Activated CD4-positive, alpha-beta T cell treated with anti-CD3 and anti-CD28 coated beads, Interleukin-2, amount 10 ng/mL, durations not matched to agents 24 days and 14 days (primary cell): Measurements from ENCODE around the gene STK10. TPM values are rescaled to one million over a fixed set of nuclear protein-coding genes. Genes with fewer than 3 reads are reported as not detected.
"Not testable (repeated sequence)": the region's sequence is repeated elsewhere in the genome, so short reads cannot be mapped to it uniquely, and the experiment has no call there.

Experiments
- DNase-seq: peaks from one replicate; pipeline ENCODE4 v3.0.0; 2022
- H3K27ac Mint-ChIP-seq: one replicate; pipeline ENCODE4 v1.8.0; 2022; ENCODE audit warnings: mild to moderate bottlenecking, mixed read lengths
- H3K27me3 Mint-ChIP-seq: one replicate; pipeline ENCODE4 v1.8.0; 2022; ENCODE audit warnings: mixed read lengths
- H3K36me3 Mint-ChIP-seq: one replicate; pipeline ENCODE4 v1.8.0; 2022; ENCODE audit warnings: low read depth, mild to moderate bottlenecking, mixed read lengths
- H3K4me1 Mint-ChIP-seq: one replicate; pipeline ENCODE4 v1.8.0; 2021; ENCODE audit warnings: mixed read lengths
- H3K4me3 Mint-ChIP-seq: one replicate; pipeline ENCODE4 v1.8.0; 2022; ENCODE audit warnings: mild to moderate bottlenecking, moderate library complexity, mixed read lengths
- H3K9me3 Mint-ChIP-seq: one replicate; pipeline ENCODE4 v1.8.0; 2021; ENCODE audit warnings: mixed read lengths
- intact Hi-C: fragments of 100-400 bp; cut with micrococcal nuclease; formaldehyde crosslinking; loops from one replicate; pipeline ENCODE4 v1.15.1; 2023
- total RNA-seq: library from RNA; stranded (reverse); gene quantifications from 2 replicates; pipeline ENCODE4 v1.2.3, GENCODE V29; 2022

STK10 gene
- total RNA-seq, 1 donor from 2014 or later: 87.9 TPM

DNA sequence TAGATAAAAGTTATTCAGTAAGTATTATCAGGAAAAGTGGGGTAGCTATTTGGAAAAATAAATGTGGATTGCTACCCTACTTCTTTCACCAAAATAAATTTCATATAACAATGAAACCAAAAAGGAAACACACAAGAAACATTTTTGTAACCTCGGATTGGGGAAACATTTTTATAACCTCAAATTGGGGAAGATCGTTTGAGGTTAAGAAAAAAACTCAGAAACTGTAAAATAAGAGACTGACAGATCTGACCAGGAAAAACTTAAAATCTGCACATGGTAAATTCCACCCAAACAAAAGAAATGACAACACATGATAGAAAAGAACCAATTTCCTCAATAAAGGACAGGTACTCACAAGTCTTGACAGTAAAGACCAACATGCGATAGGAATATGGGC, 19.5 kb upstream of the STK10 start:
- intact Hi-C loops: no loop called here
- Mint-ChIP-seq H3K4me1 (no peaks in the 10 kb centered on the region), H3K27me3 (no peaks in the 10 kb centered on the region), H3K27ac (no peak overlapping the region), H3K36me3 (peaks cover 10% of the 10 kb centered on the region), H3K4me3 (no peak overlapping the region), H3K9me3 (no peaks in the 10 kb centered on the region)
- DNase-seq: no peak

- H3K36me3 Mint-ChIP-seq, H3K4me1 Mint-ChIP-seq, H3K9me3 Mint-ChIP-seq, H3K27me3 Mint-ChIP-seq, H3K27ac Mint-ChIP-seq, intact Hi-C loops, DNase-seq, H3K4me3 Mint-ChIP-seq: not testable (repeated sequence)
Observed at GRCh38 chr5:172205984-172206383, 18.0 kb upstream of the STK10 start.

GRCh38 chr5:172200476-172200875, 12.5 kb upstream of the STK10 start:
- H3K36me3 Mint-ChIP-seq: no peaks in the 10 kb centered on the region
- H3K4me3 Mint-ChIP-seq: no peak overlapping the region
- peaks cover 9% of the 10 kb centered on the region for H3K27me3 Mint-ChIP-seq
- intact Hi-C loops: no loop called here
- no peaks in the 10 kb centered on the region for H3K4me1 Mint-ChIP-seq
- no peaks in the 10 kb centered on the region for H3K9me3 Mint-ChIP-seq
- no peak overlapping the region for H3K27ac Mint-ChIP-seq
- no peak for DNase-seq

- intact Hi-C loops: no loop called here
- H3K27me3 Mint-ChIP-seq: peaks cover 11% of the 10 kb centered on the region
- H3K9me3 Mint-ChIP-seq: no peaks in the 10 kb centered on the region
- no peak for DNase-seq
- H3K4me3 Mint-ChIP-seq: no peak overlapping the region
- H3K27ac Mint-ChIP-seq: no peak overlapping the region
- H3K36me3 Mint-ChIP-seq: no peaks in the 10 kb centered on the region
- no peaks in the 10 kb centered on the region for H3K4me1 Mint-ChIP-seq
Observed at GRCh38 chr5:172199446-172199845, 11.4 kb upstream of the STK10 start.

- not testable (repeated sequence) for H3K36me3 Mint-ChIP-seq, H3K27ac Mint-ChIP-seq, H3K4me1 Mint-ChIP-seq
Observed at GRCh38 chr5:172197775-172198174, 9.8 kb upstream of the STK10 start.

DNA sequence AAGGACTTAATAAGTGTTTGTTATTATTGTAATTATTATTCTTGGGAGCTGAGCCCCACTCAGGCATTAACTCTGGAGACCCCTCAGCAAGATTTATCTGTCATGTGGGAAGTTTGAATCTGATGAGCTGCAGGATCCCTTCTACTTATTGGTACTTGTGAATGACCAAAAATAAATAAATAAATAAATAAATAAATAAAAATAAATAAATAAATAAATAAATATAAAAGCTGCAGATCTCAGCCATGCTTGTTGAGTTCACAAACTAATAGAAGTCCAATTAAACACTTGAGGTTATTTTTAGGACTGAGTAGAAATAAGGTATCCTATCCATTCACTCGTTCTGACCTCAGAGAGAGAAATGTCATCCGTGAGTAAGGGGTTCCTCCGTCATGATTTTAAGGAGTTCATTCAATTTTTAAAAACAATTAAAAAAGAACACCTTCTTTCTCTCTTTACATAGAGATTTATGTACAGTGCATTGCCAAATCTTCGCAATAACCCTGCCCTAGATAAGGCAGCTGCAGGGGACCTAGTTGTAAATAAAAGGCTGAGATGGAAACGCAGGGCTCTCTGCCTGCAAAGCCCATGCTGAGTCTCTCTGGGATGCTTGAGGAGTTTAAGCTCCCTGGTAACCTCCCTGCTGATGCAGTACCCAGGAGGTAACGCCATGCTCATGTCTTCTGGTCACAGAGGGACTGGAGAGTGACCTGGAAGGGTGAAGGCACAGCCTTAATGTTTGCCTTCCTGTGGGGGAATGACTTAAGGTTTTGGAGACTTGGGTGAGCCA, 7.2 kb upstream of the STK10 start:
- no peak for DNase-seq
- no peak overlapping the region for H3K27ac Mint-ChIP-seq
- H3K4me3 Mint-ChIP-seq: no peak overlapping the region
- intact Hi-C loops: no loop called here
- H3K4me1 Mint-ChIP-seq: no peaks in the 10 kb centered on the region
- H3K27me3 Mint-ChIP-seq: peaks cover 14% of the 10 kb centered on the region
- no peaks in the 10 kb centered on the region for H3K36me3 Mint-ChIP-seq
- no peaks in the 10 kb centered on the region for H3K9me3 Mint-ChIP-seq

More at GRCh38 chr5:172197775-172198174, 9.8 kb upstream of the STK10 start:
- peaks cover 12% of the 10 kb centered on the region for H3K27me3 Mint-ChIP-seq
- H3K9me3 Mint-ChIP-seq, DNase-seq, intact Hi-C loops, H3K4me3 Mint-ChIP-seq: not testable (repeated sequence)

GRCh38 chr5:172193872-172194271, 5.8 kb upstream of the STK10 start, which contains the start of gene EFCAB9:
Gene EFCAB9, plus strand, starts transcription at chr5:172194172. Its CDS starts 1 bp downstream, at chr5:172194173.
- Mint-ChIP-seq H3K4me3 (no peak within 1 kb of the TSS), H3K27ac (no peak within 1 kb of the TSS), H3K27me3 (peaks cover 14% of the 10 kb centered on the region), H3K36me3 (no peaks in the 10 kb centered on the region), H3K9me3 (no peaks in the 10 kb centered on the region), H3K4me1 (peaks cover 4% of the 10 kb centered on the region)
- intact Hi-C loops: no loop called here
- no peak for DNase-seq

GRCh38 chr5:172189693-172190296, 1.8 kb upstream of the STK10 start:
- peaks cover 25% of the 10 kb centered on the region for H3K4me1 Mint-ChIP-seq
- no peak overlapping the region for H3K4me3 Mint-ChIP-seq
- peaks cover 17% of the 10 kb centered on the region for H3K36me3 Mint-ChIP-seq
- DNase-seq: no peak
- no peaks in the 10 kb centered on the region for H3K9me3 Mint-ChIP-seq
- H3K27ac Mint-ChIP-seq: no peak overlapping the region
- intact Hi-C loops: loop anchor here (2.0 to 5.0 kb wide), 7 partner anchors 37 to 802 kb away; partner anchors contain the start of gene NPM1
- H3K27me3 Mint-ChIP-seq: peaks cover 9% of the 10 kb centered on the region

GRCh38 chr5:172188893-172189692, 1.1 kb upstream of the STK10 start:
- no peak for DNase-seq
- Mint-ChIP-seq H3K36me3 (peaks cover 20% of the 10 kb centered on the region), H3K27me3 (peaks cover 7% of the 10 kb centered on the region), H3K9me3 (no peaks in the 10 kb centered on the region), H3K4me1 (peaks cover 32% of the 10 kb centered on the region), H3K4me3 (peak overlapping the region; percentile 99), H3K27ac (no peak overlapping the region)
- intact Hi-C loops: loop anchor here (1.0 to 5.0 kb wide), 14 partner anchors 14 to 802 kb away; partner anchors contain the start of genes FBXW11, NPM1 and UBTD2

GRCh38 chr5:172187118-172188032, 649 bp downstream of the STK10 start:
- Mint-ChIP-seq H3K36me3 (peaks cover 26% of the 10 kb centered on the region), H3K9me3 (no peaks in the 10 kb centered on the region), H3K27me3 (peaks cover 7% of the 10 kb centered on the region), H3K4me1 (peaks cover 45% of the 10 kb centered on the region), H3K4me3 (peak overlapping the region; percentile 99), H3K27ac (peak overlapping the region; percentile 99)
- intact Hi-C loops: loop anchor here (1.0 to 5.0 kb wide), 16 partner anchors 8 to 800 kb away; partner anchors contain the start of genes FBXW11, NPM1 and UBTD2
- peak; percentile 89 for DNase-seq

DNA sequence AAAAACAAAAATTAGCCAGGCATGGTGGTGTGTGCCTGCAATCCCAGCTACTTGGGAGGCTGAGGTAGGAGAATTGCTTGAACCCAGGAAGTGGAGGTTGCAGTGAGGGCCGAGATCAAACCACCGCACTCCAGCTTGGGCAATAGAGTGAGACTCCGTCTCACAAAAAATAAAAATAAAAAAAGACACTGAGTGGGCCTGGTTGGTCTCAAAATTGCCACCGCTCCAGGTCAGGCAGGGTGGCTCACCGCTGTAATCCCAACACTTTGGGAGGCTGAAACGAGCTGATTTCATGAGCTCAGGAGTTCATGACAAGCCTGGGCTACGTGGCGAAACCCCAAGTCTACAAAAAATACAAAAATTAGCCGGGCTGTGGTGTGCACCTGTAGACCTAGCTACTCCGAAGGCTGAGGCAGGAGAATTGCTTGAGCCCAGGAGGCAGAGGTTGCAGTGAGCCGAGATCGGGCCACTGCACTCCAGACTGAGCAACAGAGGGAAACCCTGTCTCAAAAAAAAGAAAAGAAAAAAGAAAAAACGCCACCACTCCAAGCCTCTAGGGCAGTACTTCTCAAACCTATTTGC, 1.8 kb downstream of the STK10 start:
- Mint-ChIP-seq H3K9me3 (no peaks in the 10 kb centered on the region), H3K36me3 (peaks cover 28% of the 10 kb centered on the region), H3K4me1 (peaks cover 45% of the 10 kb centered on the region), H3K27ac (peak overlapping the region; percentile 99), H3K4me3 (peak overlapping the region; percentile 99), H3K27me3 (peaks cover 5% of the 10 kb centered on the region)
- intact Hi-C loops: loop anchor here (2.0 to 5.0 kb wide), 6 partner anchors 34 to 799 kb away; partner anchors contain the start of gene NPM1
- DNase-seq: peak; percentile 64

GRCh38 chr5:172185096-172185461, 2.9 kb downstream of the STK10 start:
- Mint-ChIP-seq H3K9me3 (no peaks in the 10 kb centered on the region), H3K27me3 (peaks cover 5% of the 10 kb centered on the region), H3K36me3 (peaks cover 33% of the 10 kb centered on the region), H3K4me3 (peak overlapping the region; percentile 99), H3K4me1 (peaks cover 55% of the 10 kb centered on the region), H3K27ac (peak overlapping the region; percentile 99)
- DNase-seq: peak; percentile 74
- intact Hi-C loops: loop anchor here (5.0 kb wide), 5 partner anchors 33 to 798 kb away; partner anchors contain the start of gene NPM1
